GM21619 (cell line): Measurements from ENCODE around the gene VDAC2.
"Not testable (repeated sequence)": the region's sequence is repeated elsewhere in the genome, so short reads cannot be mapped to it uniquely, and the experiment has no call there.

Experiments
- ATAC-seq: cut with Tn5 transposase; IDR thresholded peaks from one replicate; pipeline ENCODE4 v1.9.1; 2021; ENCODE audit not compliant: unreplicated experiment

VDAC2 gene

GRCh38 chr10:75197906-75198305 lies 12.7 kb upstream of the VDAC2 start:
- no peak for ATAC-seq

- ATAC-seq: not testable (repeated sequence)
These were observed 10.6 kb upstream of the VDAC2 start for GRCh38 chr10:75199949-75200348.

- no peak for ATAC-seq
These were observed 8.7 kb upstream of the VDAC2 start for GRCh38 chr10:75201793-75202307.

- no peak for ATAC-seq
These were observed 8.1 kb upstream of the VDAC2 start for GRCh38 chr10:75202321-75203045.

GRCh38 chr10:75203046-75203620 lies 7.5 kb upstream of the VDAC2 start:
- ATAC-seq: not testable (repeated sequence)

GRCh38 chr10:75203724-75204123 lies 6.9 kb upstream of the VDAC2 start:
- ATAC-seq: no peak

GRCh38 chr10:75205908-75206307 lies 4.7 kb upstream of the VDAC2 start:
- no peak for ATAC-seq

- ATAC-seq: not testable (repeated sequence)
These were observed 4.0 kb upstream of the VDAC2 start for GRCh38 chr10:75206638-75207037.

GRCh38 chr10:75207079-75207856 lies 3.3 kb upstream of the VDAC2 start:
- ATAC-seq: no peak

- ATAC-seq: no peak
These were observed 2.8 kb upstream of the VDAC2 start for GRCh38 chr10:75207857-75208144.

- no peak for ATAC-seq
These were observed 2.4 kb upstream of the VDAC2 start for GRCh38 chr10:75208181-75208580.

GRCh38 chr10:75209086-75209920 lies 1.3 kb upstream of the VDAC2 start:
- no peak for ATAC-seq

GRCh38 chr10:75209921-75210281 lies 695 bp upstream of the VDAC2 start:
- peak; percentile 57 for ATAC-seq

GRCh38 chr10:75211007-75211691 lies 553 bp downstream of the VDAC2 start:
- ATAC-seq: no peak

- no peak for ATAC-seq
These were observed 1.7 kb downstream of the VDAC2 start for GRCh38 chr10:75212343-75212742.

GRCh38 chr10:75220274-75220673 lies 9.7 kb downstream of the VDAC2 start:
- ATAC-seq: no peak

- ATAC-seq: not testable (repeated sequence)
These were observed 10.9 kb downstream of the VDAC2 start for GRCh38 chr10:75221492-75221891.

- ATAC-seq: no peak
These were observed 12.9 kb downstream of the VDAC2 start for GRCh38 chr10:75223507-75223906.

GRCh38 chr10:75226095-75226494 lies 15.5 kb downstream of the VDAC2 start:
- no peak for ATAC-seq

GRCh38 chr10:75226656-75227055 lies 16.1 kb downstream of the VDAC2 start:
- no peak for ATAC-seq

- ATAC-seq: no peak
These were observed 17.7 kb downstream of the VDAC2 start for GRCh38 chr10:75228278-75228677.
